Thoracic aorta (tissue), 2 donors: Measurements from ENCODE around the gene NEU4. TPM values are rescaled to one million over a fixed set of nuclear protein-coding genes. Genes with fewer than 3 reads are reported as not detected.
"Not testable (repeated sequence)": the region's sequence is repeated elsewhere in the genome, so short reads cannot be mapped to it uniquely, and the experiment has no call there.

Source experiments
- ATAC-seq: fragments of 150-250 bp; one replicate; pipeline ENCODE4 v1.8.0; 2017; ENCODE audit warnings: low read depth; ENCODE audit not compliant: insufficient number of reproducible peaks, low FRiP score
- DNase-seq: peaks from one replicate; pipeline ENCODE4 v3.0.0-alpha.2; 2020; ENCODE audit warnings: low spot score
- H3K27ac ChIP-seq, 2 donors: fragments of 200-600 bp; sonication (generic); 1 replicate in 1 of 2; 2 replicates in 1 of 2; pipeline ENCODE4 v1.5.1; 2016; ENCODE audit warnings: mild to moderate bottlenecking in 2 of 2, moderate library complexity in 2 of 2
- H3K27me3 ChIP-seq: fragments of 200-600 bp; sonication (generic); replicated peaks from 2 replicates; pipeline ENCODE4 v1.6.0; 2016; ENCODE audit warnings: mild to moderate bottlenecking; ENCODE audit not compliant: insufficient read depth
- H3K36me3 ChIP-seq: fragments of 200-600 bp; sonication (generic); one replicate; pipeline ENCODE4 v1.5.1; 2016
- H3K4me1 ChIP-seq, 2 donors: fragments of 200-600 bp; sonication (generic); 1 replicate in 1 of 2; 2 replicates in 1 of 2; pipeline versions ENCODE4 v1.5.1 to v1.6.0; 2016; ENCODE audit warnings: low read depth in 2 of 2, mild to moderate bottlenecking in 1 of 2; ENCODE audit not compliant: control insufficient read depth in 1 of 2
- H3K4me3 ChIP-seq: fragments of 200-600 bp; sonication (generic); 2 replicates; pipeline ENCODE4 v1.5.1; 2016; ENCODE audit warnings: mild to moderate bottlenecking
- H3K9me3 ChIP-seq: fragments of 200-600 bp; sonication (generic); 2 replicates; pipeline ENCODE4 v1.5.1; 2016
- CTCF ChIP-seq: fragments of 200-600 bp; sonication (generic); IDR thresholded peaks from one replicate; pipeline ENCODE4 v1.5.1; 2019; ENCODE audit warnings: antibody characterized with exemption
- total RNA-seq, 2 donors: library from RNA; depleted of rRNA; stranded (reverse); fragments of >200 nt; gene quantifications; one replicate each; pipeline versions ENCODE4 v1.1.0 to v1.2.3, GENCODE V29; 2016

Gene NEU4
- total RNA-seq, 2 donors from 2014 or later: 5.4 to 22.0 TPM

- Histone ChIP-seq H3K4me1 (peaks cover 0 to 11% of the 10 kb centered on the region in 2 donors), H3K4me3 (no peak overlapping the region), H3K36me3 (no peaks in the 10 kb centered on the region), H3K9me3 (no peaks in the 10 kb centered on the region), H3K27me3 (no peaks in the 10 kb centered on the region), H3K27ac (no peak overlapping the region)
- TF ChIP-seq CTCF: no peak
- DNase-seq: no peak
- ATAC-seq: no peak
Observed at GRCh38 chr2:241788135-241788534, 20.9 kb upstream of the NEU4 start.

GRCh38 chr2:241788572-241788971 lies 20.4 kb upstream of the NEU4 start:
- Histone ChIP-seq H3K27ac (no peak overlapping the region), H3K27me3 (no peaks in the 10 kb centered on the region), H3K4me1 (peaks cover 0 to 11% of the 10 kb centered on the region in 2 donors), H3K9me3 (no peaks in the 10 kb centered on the region), H3K36me3 (no peaks in the 10 kb centered on the region), H3K4me3 (no peak overlapping the region)
- TF ChIP-seq CTCF: no peak
- ATAC-seq: no peak
- no peak for DNase-seq

- peaks cover 0 to 11% of the 10 kb centered on the region in 2 donors for H3K4me1 ChIP-seq
- not testable (repeated sequence) for ATAC-seq, H3K9me3 ChIP-seq
Observed at GRCh38 chr2:241791385-241791784, 17.6 kb upstream of the NEU4 start.

GRCh38 chr2:241793385-241793784 lies 15.6 kb upstream of the NEU4 start:
- Histone ChIP-seq H3K27ac (no peak overlapping the region), H3K36me3 (no peaks in the 10 kb centered on the region), H3K27me3 (no peaks in the 10 kb centered on the region), H3K9me3 (no peaks in the 10 kb centered on the region), H3K4me1 (peaks cover 0 to 11% of the 10 kb centered on the region in 2 donors), H3K4me3 (no peak overlapping the region)
- DNase-seq (no peak), ATAC-seq (no peak)
- TF ChIP-seq CTCF: no peak

More at GRCh38 chr2:241791385-241791784, 17.6 kb upstream of the NEU4 start:
- H3K4me3 ChIP-seq, DNase-seq, H3K36me3 ChIP-seq, H3K27me3 ChIP-seq, H3K27ac ChIP-seq: not testable (repeated sequence)

GRCh38 chr2:241794250-241794823 lies 14.7 kb upstream of the NEU4 start:
- H3K36me3 ChIP-seq: no peaks in the 10 kb centered on the region
- ATAC-seq (no peak), DNase-seq (no peak)
- no peaks in the 10 kb centered on the region for H3K27me3 ChIP-seq
- H3K9me3 ChIP-seq: no peaks in the 10 kb centered on the region
- TF ChIP-seq CTCF: no peak
- peaks cover 0 to 11% of the 10 kb centered on the region in 2 donors for H3K4me1 ChIP-seq
- H3K4me3 ChIP-seq: no peak overlapping the region
- H3K27ac ChIP-seq: no peak overlapping the region
